Myocyte (in vitro differentiated cells): ENCODE measurements around the gene HLF. TPM values are rescaled to one million over a fixed set of nuclear protein-coding genes. Genes with fewer than 3 reads are reported as not detected.

Source experiments
- DNase-seq: peaks from one replicate; pipeline ENCODE4 v3.0.0-alpha.2; 2012; ENCODE audit warnings: low read depth
- total RNA-seq: library from RNA; depleted of rRNA; stranded (reverse); fragments of >200 nt; gene quantifications from 2 replicates; pipeline ENCODE4 v1.2.3, GENCODE V29; 2014

HLF gene
- total RNA-seq, 1 donor from 2014 or later = 0.37 TPM

GRCh38 chr17:55249861-55250260 lies 14.9 kb upstream of the HLF start:
- no peak for DNase-seq

GRCh38 chr17:55254375-55254774 lies 10.4 kb upstream of the HLF start:
- DNase-seq = no peak

GRCh38 chr17:55258578-55259135 lies 6.1 kb upstream of the HLF start:
- no peak for DNase-seq

- peak; percentile 56 for DNase-seq
Measured at GRCh38 chr17:55259684-55260111, 5.1 kb upstream of the HLF start.

- no peak for DNase-seq
Measured at GRCh38 chr17:55261311-55261710, 3.4 kb upstream of the HLF start.

GRCh38 chr17:55263569-55264277 lies 1.0 kb upstream of the HLF start:
- DNase-seq = no peak

- no peak for DNase-seq
Measured at GRCh38 chr17:55264278-55264644, 499 bp upstream of the HLF start.

- no peak for DNase-seq
Measured at GRCh38 chr17:55265311-55266021, 706 bp downstream of the HLF start.

GRCh38 chr17:55266051-55266957 lies 1.5 kb downstream of the HLF start:
- DNase-seq = no peak

GRCh38 chr17:55266958-55267688 lies 2.4 kb downstream of the HLF start:
- DNase-seq = no peak

GRCh38 chr17:55267777-55268648 lies 3.3 kb downstream of the HLF start:
- DNase-seq = no peak

GRCh38 chr17:55268649-55269480 lies 4.1 kb downstream of the HLF start:
- no peak for DNase-seq

GRCh38 chr17:55269894-55270293 lies 5.1 kb downstream of the HLF start:
- DNase-seq = no peak

- DNase-seq = no peak
Measured at GRCh38 chr17:55271223-55271571, 6.4 kb downstream of the HLF start.

GRCh38 chr17:55271958-55272710 lies 7.4 kb downstream of the HLF start:
- DNase-seq = no peak

GRCh38 chr17:55272711-55273578 lies 8.2 kb downstream of the HLF start:
- peak; percentile 93 for DNase-seq
